GM12891 (cell line): Measurements from ENCODE around the gene SCNN1B.
"Not testable (repeated sequence)": the region's sequence is repeated elsewhere in the genome, so short reads cannot be mapped to it uniquely, and the experiment has no call there.

Source experiments
- PAX5 ChIP-seq: IDR thresholded peaks from 2 replicates; pipeline ENCODE4 v1.6.1; 2011; ENCODE audit warnings: low read length, moderate library complexity, mild to moderate bottlenecking; ENCODE audit not compliant: insufficient read depth, severe bottlenecking
- POLR2A ChIP-seq: IDR thresholded peaks from 2 replicates; pipeline ENCODE4 v1.6.1; 2011; ENCODE audit warnings: low read depth, low read length, control low read depth
- POLR2AphosphoS5 ChIP-seq: IDR thresholded peaks from 2 replicates; pipeline ENCODE4 v1.6.1; 2011; ENCODE audit warnings: low read depth, low read length, control low read depth
- POU2F2 ChIP-seq: IDR thresholded peaks from 2 replicates; pipeline ENCODE4 v1.6.1; 2011; ENCODE audit warnings: low read depth, mild to moderate bottlenecking, control low read depth, low read length, moderate library complexity
- SPI1 ChIP-seq: IDR thresholded peaks from 2 replicates; pipeline ENCODE4 v1.6.1; 2011; ENCODE audit warnings: low read depth, low read length, control low read depth
- TAF1 ChIP-seq: IDR thresholded peaks from 2 replicates; pipeline ENCODE4 v1.6.1; 2011; ENCODE audit warnings: low read depth, low read length, control low read depth

- TF ChIP-seq POLR2AphosphoS5, POU2F2, POLR2A, TAF1, SPI1, PAX5: not testable (repeated sequence)
These were observed 48.5 kb upstream of the SCNN1B start for GRCh38 chr16:23253650-23254049.
